Measurements from ENCODE around the gene MMEL1. TPM values are rescaled to one million over a fixed set of nuclear protein-coding genes. Genes with fewer than 3 reads are reported as not detected.
"Not testable (repeated sequence)": the region's sequence is repeated elsewhere in the genome, so short reads cannot be mapped to it uniquely, and the experiment has no call there.

The MMEL1 gene
- total RNA-seq, 1 donor from 2014 or later, result 7.3 TPM

- not testable (repeated sequence) for DNase-seq (ENCODE audit: low spot score in 2 of 2); FAIRE-seq
These were observed 83.3 kb downstream of the MMEL1 start for GRCh38 chr1:2549367-2550029.

- no peak for FAIRE-seq
These were observed 84.7 kb downstream of the MMEL1 start for GRCh38 chr1:2548068-2548589.

GRCh38 chr1:2547210-2548067 lies 85.4 kb downstream of the MMEL1 start:
- DNase-seq (ENCODE audit: low spot score in 2 of 2) (no peak), FAIRE-seq (no peak)

More at GRCh38 chr1:2548068-2548589, 84.7 kb downstream of the MMEL1 start:
- DNase-seq (ENCODE audit: low spot score in 2 of 2), result peak; percentile 88 to 89

- FAIRE-seq (no peak), DNase-seq (ENCODE audit: low spot score in 2 of 2) (peak; percentile 78 to 79)
These were observed 86.2 kb downstream of the MMEL1 start for GRCh38 chr1:2546515-2547209.

- DNase-seq (ENCODE audit: low spot score in 2 of 2) (peak; percentile 91 to 95), FAIRE-seq (no peak)
These were observed 86.9 kb downstream of the MMEL1 start for GRCh38 chr1:2545754-2546514.

GRCh38 chr1:2544875-2545640 lies 87.8 kb downstream of the MMEL1 start:
- FAIRE-seq, result no peak
- peak in 1 of 2 donors; percentile 64 for DNase-seq (ENCODE audit: low spot score in 2 of 2)

- DNase-seq (ENCODE audit: low spot score in 2 of 2) (no peak), FAIRE-seq (no peak)
These were observed 88.5 kb downstream of the MMEL1 start for GRCh38 chr1:2544093-2544874.

- DNase-seq (ENCODE audit: low spot score in 2 of 2), result peak in 1 of 2 donors; percentile 74
These were observed 89.2 kb downstream of the MMEL1 start for GRCh38 chr1:2543543-2544092.

GRCh38 chr1:2542246-2542915 lies 90.4 kb downstream of the MMEL1 start:
- FAIRE-seq (no peak), DNase-seq (ENCODE audit: low spot score in 2 of 2) (no peak)

More at GRCh38 chr1:2543543-2544092, 89.2 kb downstream of the MMEL1 start:
- FAIRE-seq, result no peak

- FAIRE-seq (no peak), DNase-seq (ENCODE audit: low spot score in 2 of 2) (no peak)
These were observed 91.1 kb downstream of the MMEL1 start for GRCh38 chr1:2541619-2542245.

- DNase-seq (ENCODE audit: low spot score in 2 of 2) (no peak), FAIRE-seq (no peak)
These were observed 91.9 kb downstream of the MMEL1 start for GRCh38 chr1:2540816-2541492.

Other genes starting within 250 kb of the MMEL1 start
- gene MORN1, start 241.5 kb downstream of the MMEL1 start, total RNA-seq, result 11.0 TPM
- 29.8 TPM for gene RER1, start 241.2 kb downstream of the MMEL1 start, total RNA-seq
- 20.0 TPM for gene PEX10, start 220.5 kb downstream of the MMEL1 start, total RNA-seq
- 9.0 TPM for gene PLCH2, start 156.7 kb downstream of the MMEL1 start, total RNA-seq
- 32.6 TPM for gene PANK4, start 106.4 kb downstream of the MMEL1 start, total RNA-seq
- gene HES5, start 102.8 kb downstream of the MMEL1 start, total RNA-seq, result 41.2 TPM
- gene TNFRSF14, start 76.6 kb downstream of the MMEL1 start, total RNA-seq, result 2.4 TPM
- gene PRXL2B, start 46.2 kb downstream of the MMEL1 start, total RNA-seq, result 12.6 TPM
- under 0.01 TPM for gene TTC34, start 168.7 kb upstream of the MMEL1 start, total RNA-seq